Upper lobe of left lung (tissue), 4 donors: Measurements from ENCODE around the gene HIVEP2.

ENCODE experiments used
- CTCF ChIP-seq, 6 experiments: fragments of 450-650 bp in 4 of 6; fragments of 200-600 bp in 2 of 6; sonication (generic) in 2 of 6; IDR thresholded peaks; one replicate each; pipeline ENCODE4 v1.5.1; 2016 to 2019; ENCODE audit warnings: antibody characterized with exemption in 6 of 6
- POLR2A ChIP-seq, 4 donors: fragments of 450-650 bp; IDR thresholded peaks; one replicate each; pipeline ENCODE4 v1.5.1; 2016 to 2017; ENCODE audit warnings: antibody characterized with exemption in 4 of 4, mild to moderate bottlenecking in 2 of 4

- TF ChIP-seq CTCF (IDR thresholded peaks at IDR 0.05) (no peak), POLR2A (IDR thresholded peaks at IDR 0.05) (no peak)
Observed at GRCh38 chr6:142799639-142800038, 145.3 kb downstream of the HIVEP2 start.
